MCF 10A (cell line): ENCODE measurements around the gene ARHGAP45. TPM values are rescaled to one million over a fixed set of nuclear protein-coding genes. Genes with fewer than 3 reads are reported as not detected.
A peak's percentile ranks its signal among the peaks of the same experiment; 100 is the strongest.

Experiments
- BruUV-seq: library from RNA; stranded (reverse); fragments of 400-500 nt; replicated peaks from 2 replicates; lab custom pipeline; 2021; lab: Mats Ljungman, UMichigan
- CTCF ChIA-PET: fragments of 300-600 bp; sonication (Branson Sonifier 250); formaldehyde crosslinking; extraction: SDS; loops from one replicate; lab custom pipeline; 2021; ENCODE audit warnings: antibody characterized with exemption, inconsistent platforms; lab: Yijun Ruan, JAX
- POLR2A ChIA-PET: fragments of 300-600, 350-650 bp; sonication (Branson Sonifier 250); formaldehyde crosslinking; extraction: SDS; loops from one replicate; lab custom pipeline; 2020; ENCODE audit warnings: antibody characterized with exemption, inconsistent platforms; lab: Yijun Ruan, JAX
- DNase-seq: peaks from one replicate; pipeline ENCODE4 v3.0.0-alpha.2; 2018; ENCODE audit not compliant: unreplicated experiment
- H3K27ac Mint-ChIP-seq: one replicate; pipeline ENCODE4 v1.8.0; 2022; ENCODE audit warnings: mild to moderate bottlenecking, low read depth, mixed read lengths; ENCODE audit not compliant: unreplicated experiment
- H3K27me3 Mint-ChIP-seq: one replicate; pipeline ENCODE4 v1.8.0; 2022; ENCODE audit warnings: mixed read lengths; ENCODE audit not compliant: insufficient read depth, unreplicated experiment
- H3K36me3 Mint-ChIP-seq: one replicate; pipeline ENCODE4 v1.8.0; 2022; ENCODE audit warnings: mild to moderate bottlenecking, moderate library complexity, mixed read lengths; ENCODE audit not compliant: insufficient read depth, unreplicated experiment
- H3K4me1 Mint-ChIP-seq: one replicate; pipeline ENCODE4 v1.8.0; 2022; ENCODE audit warnings: mixed read lengths; ENCODE audit not compliant: insufficient read depth, unreplicated experiment
- H3K4me3 Mint-ChIP-seq: one replicate; pipeline ENCODE4 v1.8.0; 2022; ENCODE audit warnings: mild to moderate bottlenecking, moderate library complexity, mixed read lengths; ENCODE audit not compliant: unreplicated experiment
- H3K9me3 Mint-ChIP-seq: one replicate; pipeline ENCODE4 v1.8.0; 2022; ENCODE audit warnings: mixed read lengths; ENCODE audit not compliant: unreplicated experiment
- intact Hi-C: fragments of 100-400 bp; cut with micrococcal nuclease; formaldehyde crosslinking; loops from 2 replicates; pipeline ENCODE4 v1.14.1; 2022
- total RNA-seq: library from RNA; stranded (reverse); gene quantifications from 2 replicates; pipeline ENCODE4 v1.2.3, GENCODE V29; 2022
- TF ChIP-seq, protein P1 (sequence below): fragments of 200-600 bp; IDR thresholded peaks from one replicate; pipeline ENCODE4 v1.8.0; 2022; ENCODE audit warnings: antibody characterized with exemption, mild to moderate bottlenecking; ENCODE audit not compliant: unreplicated experiment

The ARHGAP45 gene
- total RNA-seq, 1 experiment from 2014 or later, result 15.3 TPM

DNA sequence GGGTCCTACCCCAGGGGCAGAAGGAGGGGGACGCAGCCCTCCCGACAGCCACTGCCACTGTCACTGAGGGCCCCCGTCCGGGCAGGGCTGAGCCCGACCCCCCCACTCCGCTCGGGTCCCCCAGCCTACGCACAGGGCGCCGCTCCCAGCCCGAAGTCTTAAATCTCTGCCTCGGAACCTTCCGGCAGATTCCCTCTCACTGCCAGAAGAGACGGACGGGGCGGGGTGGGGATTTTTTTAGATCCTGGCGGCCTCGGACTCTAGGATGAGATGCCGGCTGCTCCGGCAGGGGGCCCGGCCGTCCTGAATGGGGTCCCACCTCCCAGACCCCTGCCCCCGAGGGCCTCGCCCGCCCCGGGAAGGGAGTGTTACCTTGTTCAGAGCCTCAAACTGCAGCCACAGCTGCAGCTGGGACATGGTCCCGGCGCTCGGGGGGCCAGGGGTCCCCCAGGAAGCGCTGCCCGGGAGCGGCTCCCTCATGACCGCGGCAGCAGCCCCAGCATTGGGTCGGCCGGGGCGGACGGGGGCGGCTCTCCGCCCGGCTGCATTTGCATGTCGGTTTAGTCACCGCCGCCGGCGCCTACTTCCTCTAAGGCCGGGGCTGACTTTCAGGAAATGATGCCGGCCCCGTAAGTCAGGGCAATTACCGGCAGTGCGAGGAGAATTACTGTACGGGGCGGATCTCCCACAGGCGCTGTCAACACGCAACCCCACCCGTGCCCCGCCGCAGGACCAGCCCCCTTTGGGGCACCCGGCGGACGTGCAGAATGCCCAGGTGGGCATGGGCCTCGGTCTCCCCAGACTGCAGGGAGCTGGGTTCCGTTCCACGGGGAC is 65.0 kb downstream of the ARHGAP45 start:
- TF ChIP-seq, protein P1, sequence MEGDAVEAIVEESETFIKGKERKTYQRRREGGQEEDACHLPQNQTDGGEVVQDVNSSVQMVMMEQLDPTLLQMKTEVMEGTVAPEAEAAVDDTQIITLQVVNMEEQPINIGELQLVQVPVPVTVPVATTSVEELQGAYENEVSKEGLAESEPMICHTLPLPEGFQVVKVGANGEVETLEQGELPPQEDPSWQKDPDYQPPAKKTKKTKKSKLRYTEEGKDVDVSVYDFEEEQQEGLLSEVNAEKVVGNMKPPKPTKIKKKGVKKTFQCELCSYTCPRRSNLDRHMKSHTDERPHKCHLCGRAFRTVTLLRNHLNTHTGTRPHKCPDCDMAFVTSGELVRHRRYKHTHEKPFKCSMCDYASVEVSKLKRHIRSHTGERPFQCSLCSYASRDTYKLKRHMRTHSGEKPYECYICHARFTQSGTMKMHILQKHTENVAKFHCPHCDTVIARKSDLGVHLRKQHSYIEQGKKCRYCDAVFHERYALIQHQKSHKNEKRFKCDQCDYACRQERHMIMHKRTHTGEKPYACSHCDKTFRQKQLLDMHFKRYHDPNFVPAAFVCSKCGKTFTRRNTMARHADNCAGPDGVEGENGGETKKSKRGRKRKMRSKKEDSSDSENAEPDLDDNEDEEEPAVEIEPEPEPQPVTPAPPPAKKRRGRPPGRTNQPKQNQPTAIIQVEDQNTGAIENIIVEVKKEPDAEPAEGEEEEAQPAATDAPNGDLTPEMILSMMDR, result no peak
- CTCF ChIA-PET, result interaction anchor here (1.2 kb wide), 1 partner anchor 18 kb away, joined by 4 read pairs; no protein-coding TSS in a partner anchor
- Mint-ChIP-seq H3K4me3 (peak overlapping the region; percentile 63), H3K27me3 (no peaks in the 10 kb centered on the region), H3K9me3 (no peaks in the 10 kb centered on the region), H3K4me1 (peaks cover 8% of the 10 kb centered on the region), H3K36me3 (peaks cover 52% of the 10 kb centered on the region), H3K27ac (peak overlapping the region; percentile 54)
- intact Hi-C loops, result loop anchor here (2.0 kb wide), 1 partner anchor 37 kb away; no protein-coding TSS in a partner anchor
- no TSS peak for BruUV-seq
- POLR2A ChIA-PET, result interaction anchor here (1.1 to 1.2 kb wide), 2 partner anchors 11 to 29 kb away, joined by 3 read pairs; no protein-coding TSS in a partner anchor
- DNase-seq, result peak; percentile 90

GRCh38 chr19:1132552-1133383 is 65.8 kb downstream of the ARHGAP45 start:
- Mint-ChIP-seq H3K9me3 (no peaks in the 10 kb centered on the region), H3K27me3 (no peaks in the 10 kb centered on the region), H3K36me3 (peaks cover 49% of the 10 kb centered on the region), H3K4me1 (peaks cover 5% of the 10 kb centered on the region), H3K4me3 (peak overlapping the region; percentile 63), H3K27ac (no peak overlapping the region)
- ChIA-PET CTCF (no interaction called here), POLR2A (interaction anchor here (0.6 to 1.5 kb wide), 5 partner anchors 8 to 254 kb away, joined by 3 to 7 read pairs (median 4); no protein-coding TSS in a partner anchor)
- TF ChIP-seq, protein P1, result no peak
- DNase-seq, result no peak
- intact Hi-C loops, result loop anchor here (2.0 kb wide), 1 partner anchor 36 kb away; no protein-coding TSS in a partner anchor
- BruUV-seq, result no TSS peak

- Mint-ChIP-seq H3K36me3 (peaks cover 45% of the 10 kb centered on the region), H3K27ac (no peak overlapping the region), H3K4me1 (no peaks in the 10 kb centered on the region), H3K4me3 (no peak overlapping the region), H3K27me3 (no peaks in the 10 kb centered on the region), H3K9me3 (no peaks in the 10 kb centered on the region)
- CTCF ChIA-PET, result interaction anchor here (0.6 to 0.9 kb wide), 2 partner anchors 111 to 146 kb away, joined by 3 to 4 read pairs; no protein-coding TSS in a partner anchor
- intact Hi-C loops, result loop anchor here (2.0 kb wide), 1 partner anchor 35 kb away; no protein-coding TSS in a partner anchor
- no peak for DNase-seq
- POLR2A ChIA-PET, result interaction anchor here (0.6 to 1.5 kb wide), 5 partner anchors 9 to 35 kb away, joined by 3 to 7 read pairs (median 6); no protein-coding TSS in a partner anchor
- TF ChIP-seq, protein P1, result no peak
- no TSS peak for BruUV-seq
Observed at GRCh38 chr19:1133471-1133929, 66.5 kb downstream of the ARHGAP45 start.
